ENCODE measurements around the gene JAG2.

The JAG2 gene

GRCh38 chr14:105177082-105177481, 8.5 kb upstream of the JAG2 start:
- no peak overlapping the region for H3K4me3 ChIP-seq (ENCODE audit: low read depth, low read length)
- no peak for TF ChIP-seq CTCF (IDR thresholded peaks at IDR 0.05; ENCODE audit: low read depth, low read length)

GRCh38 chr14:105176513-105176912, 7.9 kb upstream of the JAG2 start:
- no peak for TF ChIP-seq CTCF (IDR thresholded peaks at IDR 0.05; ENCODE audit: low read depth, low read length)
- H3K4me3 ChIP-seq (ENCODE audit: low read depth, low read length), result no peak overlapping the region

- TF ChIP-seq CTCF (IDR thresholded peaks at IDR 0.05; ENCODE audit: low read depth, low read length), result no peak
- H3K4me3 ChIP-seq (ENCODE audit: low read depth, low read length), result no peak overlapping the region
Observed at GRCh38 chr14:105173901-105174894, 5.6 kb upstream of the JAG2 start.

- TF ChIP-seq CTCF (IDR thresholded peaks at IDR 0.05; ENCODE audit: low read depth, low read length), result no peak
- H3K4me3 ChIP-seq (ENCODE audit: low read depth, low read length), result no peak overlapping the region
Observed at GRCh38 chr14:105173145-105173544, 4.6 kb upstream of the JAG2 start.

- no peak overlapping the region for H3K4me3 ChIP-seq (ENCODE audit: low read depth, low read length)
- no peak for TF ChIP-seq CTCF (IDR thresholded peaks at IDR 0.05; ENCODE audit: low read depth, low read length)
Observed at GRCh38 chr14:105172476-105172875, 3.9 kb upstream of the JAG2 start.

GRCh38 chr14:105171004-105171673, 2.6 kb upstream of the JAG2 start:
- no peak overlapping the region for H3K4me3 ChIP-seq (ENCODE audit: low read depth, low read length)
- TF ChIP-seq CTCF (IDR thresholded peaks at IDR 0.05; ENCODE audit: low read depth, low read length), result no peak
